MCF 10A (cell line): Measurements from ENCODE around the gene HBEGF. TPM values are rescaled to one million over a fixed set of nuclear protein-coding genes. Genes with fewer than 3 reads are reported as not detected.
"Not testable (repeated sequence)": the region's sequence is repeated elsewhere in the genome, so short reads cannot be mapped to it uniquely, and the experiment has no call there.

Source experiments
- BruUV-seq: library from RNA; stranded (reverse); fragments of 400-500 nt; replicated peaks from 2 replicates; lab custom pipeline; 2021; lab: Mats Ljungman, UMichigan
- CTCF ChIA-PET: fragments of 300-600 bp; sonication (Branson Sonifier 250); formaldehyde crosslinking; extraction: SDS; loops from one replicate; lab custom pipeline; 2021; ENCODE audit warnings: antibody characterized with exemption, inconsistent platforms; lab: Yijun Ruan, JAX
- POLR2A ChIA-PET: fragments of 300-600, 350-650 bp; sonication (Branson Sonifier 250); formaldehyde crosslinking; extraction: SDS; loops from one replicate; lab custom pipeline; 2020; ENCODE audit warnings: antibody characterized with exemption, inconsistent platforms; lab: Yijun Ruan, JAX
- DNase-seq: peaks from one replicate; pipeline ENCODE4 v3.0.0-alpha.2; 2018; ENCODE audit not compliant: unreplicated experiment
- H3K27ac Mint-ChIP-seq: one replicate; pipeline ENCODE4 v1.8.0; 2022; ENCODE audit warnings: mild to moderate bottlenecking, low read depth, mixed read lengths; ENCODE audit not compliant: unreplicated experiment
- H3K27me3 Mint-ChIP-seq: one replicate; pipeline ENCODE4 v1.8.0; 2022; ENCODE audit warnings: mixed read lengths; ENCODE audit not compliant: insufficient read depth, unreplicated experiment
- H3K36me3 Mint-ChIP-seq: one replicate; pipeline ENCODE4 v1.8.0; 2022; ENCODE audit warnings: mild to moderate bottlenecking, moderate library complexity, mixed read lengths; ENCODE audit not compliant: insufficient read depth, unreplicated experiment
- H3K4me1 Mint-ChIP-seq: one replicate; pipeline ENCODE4 v1.8.0; 2022; ENCODE audit warnings: mixed read lengths; ENCODE audit not compliant: insufficient read depth, unreplicated experiment
- H3K4me3 Mint-ChIP-seq: one replicate; pipeline ENCODE4 v1.8.0; 2022; ENCODE audit warnings: mild to moderate bottlenecking, moderate library complexity, mixed read lengths; ENCODE audit not compliant: unreplicated experiment
- H3K9me3 Mint-ChIP-seq: one replicate; pipeline ENCODE4 v1.8.0; 2022; ENCODE audit warnings: mixed read lengths; ENCODE audit not compliant: unreplicated experiment
- CTCF ChIP-seq: fragments of 200-600 bp; IDR thresholded peaks from one replicate; pipeline ENCODE4 v1.8.0; 2022; ENCODE audit warnings: antibody characterized with exemption, mild to moderate bottlenecking; ENCODE audit not compliant: unreplicated experiment
- intact Hi-C: fragments of 100-400 bp; cut with micrococcal nuclease; formaldehyde crosslinking; loops from 2 replicates; pipeline ENCODE4 v1.14.1; 2022
- total RNA-seq: library from RNA; stranded (reverse); gene quantifications from 2 replicates; pipeline ENCODE4 v1.2.3, GENCODE V29; 2022

Gene HBEGF
- total RNA-seq, 1 experiment from 2014 or later, result 55.7 TPM

GRCh38 chr5:140347360-140347759 lies 957 bp upstream of the HBEGF start:
- no TSS peak for BruUV-seq
- DNase-seq, result no peak
- ChIA-PET POLR2A (interaction anchor here (0.5 to 9.6 kb wide), 33 partner anchors 11 to 371 kb away, joined by 3 to 136 read pairs (median 5); partner anchors contain the start of genes ANKHD1, CYSTM1, HARS1 and HARS2), CTCF (interaction anchor here (0.6 to 23.2 kb wide), 25 partner anchors 8 to 241 kb away, joined by 3 to 1450 read pairs (median 7); partner anchors contain the start of genes PFDN1 and SLC4A9)
- Mint-ChIP-seq H3K27me3 (no peaks in the 10 kb centered on the region), H3K4me1 (peaks cover 47% of the 10 kb centered on the region), H3K27ac (no peak overlapping the region), H3K9me3 (no peaks in the 10 kb centered on the region), H3K4me3 (peak overlapping the region; percentile 78), H3K36me3 (peaks cover 18% of the 10 kb centered on the region)
- intact Hi-C loops, result loop anchor here (2.0 to 5.0 kb wide), 3 partner anchors 45 to 190 kb away; partner anchors contain the start of genes CYSTM1 and PFDN1
- TF ChIP-seq CTCF, result no peak

- peaks cover 53% of the 10 kb centered on the region for H3K4me1 Mint-ChIP-seq
- intact Hi-C loops, result loop anchor here (1.0 to 5.0 kb wide), 6 partner anchors 11 to 189 kb away; partner anchors contain the start of genes CYSTM1 and PFDN1
- no peaks in the 10 kb centered on the region for H3K9me3 Mint-ChIP-seq
- H3K4me3 Mint-ChIP-seq, result peak overlapping the region; percentile 78
- H3K36me3 Mint-ChIP-seq, result peaks cover 18% of the 10 kb centered on the region
- ChIA-PET POLR2A (interaction anchor here (0.9 to 9.6 kb wide), 34 partner anchors 10 to 766 kb away, joined by 3 to 136 read pairs (median 7); partner anchors contain the start of genes ANKHD1, CYSTM1, EIF4EBP3 and HARS1), CTCF (interaction anchor here (0.6 to 23.2 kb wide), 40 partner anchors 9 to 1629 kb away, joined by 3 to 1450 read pairs (median 6); partner anchors contain the start of genes ANKHD1, PFDN1 and SLC4A9)
- H3K27ac Mint-ChIP-seq, result no peak overlapping the region
- no TSS peak for BruUV-seq
- TF ChIP-seq CTCF, result peak; percentile 51
- H3K27me3 Mint-ChIP-seq, result no peaks in the 10 kb centered on the region
- DNase-seq, result peak; percentile 68
These were observed 470 bp downstream of the HBEGF start for GRCh38 chr5:140345919-140346347.

- POLR2A ChIA-PET, result interaction anchor here (1.1 to 9.6 kb wide), 24 partner anchors 9 to 366 kb away, joined by 3 to 136 read pairs (median 14); partner anchors contain the start of genes ANKHD1, CYSTM1, IK and NDUFA2
- Mint-ChIP-seq H3K4me1 (peaks cover 59% of the 10 kb centered on the region), H3K4me3 (peak overlapping the region; percentile 78), H3K27me3 (no peaks in the 10 kb centered on the region), H3K27ac (no peak overlapping the region), H3K9me3 (no peaks in the 10 kb centered on the region), H3K36me3 (peaks cover 18% of the 10 kb centered on the region)
- intact Hi-C loops, result loop anchor here (5.0 kb wide), 2 partner anchors 168 to 188 kb away; partner anchors contain the start of gene CYSTM1
- CTCF ChIA-PET, result interaction anchor here (0.6 to 23.2 kb wide), 25 partner anchors 8 to 1253 kb away, joined by 3 to 1450 read pairs (median 7); partner anchors contain the start of genes PFDN1 and SLC4A9
- BruUV-seq, result TSS peak; percentile 70
- peak; percentile 90 for DNase-seq
- TF ChIP-seq CTCF, result no peak
These were observed 1.6 kb downstream of the HBEGF start for GRCh38 chr5:140344683-140345423.

- H3K27me3 Mint-ChIP-seq, H3K9me3 Mint-ChIP-seq, H3K27ac Mint-ChIP-seq, BruUV-seq, intact Hi-C loops, DNase-seq, H3K4me3 Mint-ChIP-seq: not testable (repeated sequence)
- Mint-ChIP-seq H3K36me3 (peaks cover 13% of the 10 kb centered on the region), H3K4me1 (peaks cover 53% of the 10 kb centered on the region)
- ChIA-PET POLR2A (interaction anchor here (0.6 to 9.6 kb wide), 10 partner anchors 14 to 367 kb away, joined by 3 to 136 read pairs (median 10); partner anchors contain the start of genes CYSTM1 and PFDN1), CTCF (interaction anchor here (0.7 to 23.2 kb wide), 9 partner anchors 7 to 301 kb away, joined by 3 to 1450 read pairs (median 8); partner anchors contain the start of gene SLC4A9)
These were observed 2.6 kb downstream of the HBEGF start for GRCh38 chr5:140343849-140344248.
